HepG2 (cell line): ENCODE measurements around the gene TRIM66. TPM values are rescaled to one million over a fixed set of nuclear protein-coding genes. Genes with fewer than 3 reads are reported as not detected.

Experiments
- MAFK ChIP-seq, 2 experiments: IDR thresholded peaks in 1 of 2; conservative IDR thresholded peaks in 1 of 2; 2 replicates each; pipeline ENCODE4 v1.6.1; 2011; ENCODE audit warnings: improper control_type of control experiment in 2 of 2, low read length in 2 of 2
- MED13 ChIP-seq: sonication (generic); formaldehyde crosslinking; IDR thresholded peaks from 2 replicates; pipeline ENCODE4 v1.5.0; 2020; ENCODE audit warnings: missing genetic modification reagents
- MEF2D ChIP-seq: sonication (generic); formaldehyde crosslinking; IDR thresholded peaks from 2 replicates; pipeline ENCODE4 v1.5.1; 2020; ENCODE audit warnings: mild to moderate bottlenecking, missing genetic modification reagents
- PAWR ChIP-seq: sonication (generic); formaldehyde crosslinking; IDR thresholded peaks from 2 replicates; pipeline ENCODE4 v1.4.0; 2020; ENCODE audit warnings: missing genetic modification reagents, mild to moderate bottlenecking, borderline replicate concordance
- PHF20 ChIP-seq: sonication (generic); formaldehyde crosslinking; IDR thresholded peaks from 2 replicates; pipeline ENCODE4 v1.5.0; 2020; ENCODE audit warnings: mild to moderate bottlenecking, missing genetic modification reagents
- PREB ChIP-seq: sonication (generic); formaldehyde crosslinking; IDR thresholded peaks from 2 replicates; pipeline ENCODE4 v1.4.0; 2020; ENCODE audit warnings: missing genetic modification reagents
- RELA ChIP-seq: sonication (generic); formaldehyde crosslinking; IDR thresholded peaks from 2 replicates; pipeline ENCODE4 v1.4.0; 2020; ENCODE audit warnings: missing genetic modification reagents
- RFX5 ChIP-seq: IDR thresholded peaks from 2 replicates; pipeline ENCODE4 v1.6.1; 2011; ENCODE audit warnings: low read depth, low read length, improper control_type of control experiment
- SIN3B ChIP-seq: fragments of 150-350 bp; IDR thresholded peaks from 2 replicates; pipeline ENCODE4 v1.6.1; 2014; ENCODE audit warnings: low read length
- SMC3 ChIP-seq: IDR thresholded peaks from 2 replicates; pipeline ENCODE4 v1.6.1; 2011; ENCODE audit warnings: low read length, improper control_type of control experiment
- TEF ChIP-seq: sonication (generic); formaldehyde crosslinking; IDR thresholded peaks from 2 replicates; pipeline ENCODE4 v1.5.0; 2020; ENCODE audit warnings: missing genetic modification reagents
- XBP1 ChIP-seq: sonication (generic); formaldehyde crosslinking; IDR thresholded peaks from 2 replicates; pipeline ENCODE4 v1.5.0; 2020; ENCODE audit warnings: missing genetic modification reagents
- ZNF142 ChIP-seq: sonication (generic); formaldehyde crosslinking; IDR thresholded peaks from 2 replicates; pipeline ENCODE4 v1.4.0; 2020; ENCODE audit warnings: missing genetic modification reagents
- ZNF281 ChIP-seq: sonication (generic); formaldehyde crosslinking; IDR thresholded peaks from 2 replicates; pipeline ENCODE4 v1.4.0; 2020; ENCODE audit warnings: missing genetic modification reagents, borderline replicate concordance
- ZNF574 ChIP-seq: sonication (generic); formaldehyde crosslinking; IDR thresholded peaks from 2 replicates; pipeline ENCODE4 v1.4.0; 2020; ENCODE audit warnings: missing genetic modification reagents
- ZNF740 ChIP-seq: sonication (generic); formaldehyde crosslinking; IDR thresholded peaks from 2 replicates; pipeline ENCODE4 v1.4.0; 2020; ENCODE audit warnings: missing genetic modification reagents
- ZNF766 ChIP-seq: sonication (generic); formaldehyde crosslinking; IDR thresholded peaks from 2 replicates; pipeline ENCODE4 v1.5.0; 2020; ENCODE audit warnings: missing genetic modification reagents, borderline replicate concordance
- polyA plus RNA-seq, 8 experiments: library from polyadenylated mRNA; depleted of rRNA in 3 of 8; stranded (reverse) in 7 of 8; unstranded in 1 of 8; fragments of >200 nt; fragmentation: Illumina TruSeq in 4 of 8; extraction: Trizol in 4 of 8; gene quantifications; 2 replicates each; pipeline versions ENCODE4 v1.2.1 to v1.2.3, GENCODE V29; 2011 to 2016; ENCODE audit warnings: low read depth in 4 of 8, missing spikeins in 1 of 8, mixed read lengths in 1 of 8; ENCODE audit not compliant: insufficient read depth in 1 of 8
- total RNA-seq, 5 experiments: library from RNA; depleted of rRNA; stranded (reverse); fragments of >200 nt; fragmentation: Illumina TruSeq; extraction: Trizol; gene quantifications; 2 replicates each; pipeline ENCODE4 v1.2.3, GENCODE V29; 2016; ENCODE audit warnings: low read depth in 1 of 5

TRIM66 gene
- total and polyA plus RNA-seq, 2 of the 13 experiments (the other 11 are each of a cell fraction or from before 2014, with no cell fraction given) = 4.9 to 6.1 TPM

- TF ChIP-seq ZNF574 (CRISPR knock-in tag) (peak; percentile 37; the same call in 1 of the 2 replicates), MED13 (0 out of 2 replicates have a peak, but pooled peaks have one; percentile 37), MAFK (conservative IDR thresholded peaks at IDR 0.05 in 1 of 2, IDR thresholded peaks at IDR 0.05 in 1 of 2; ENCODE audit: low read length in 2 of 2) (no peak), ZNF281 (peak; percentile 79), SIN3B (no peak), ZNF142 (peak; percentile 73; the same call in 1 of the 2 replicates), PREB (no peak), MEF2D (no peak), ZNF766 (CRISPR knock-in tag) (peak; percentile 95), PAWR (CRISPR knock-in tag) (no peak), ZNF740 (peak; percentile 99), XBP1 (CRISPR knock-in tag) (no peak), TEF (no peak), SMC3 (no peak), RELA (CRISPR knock-in tag) (no peak), PHF20 (CRISPR knock-in tag) (no peak), RFX5 (no peak)
Observed at GRCh38 chr11:8699903-8700302, 17.4 kb upstream of the TRIM66 start (continued).
